HG02973 (cell line): ENCODE data around the gene NEDD4L.

Experiments
- ATAC-seq: cut with Tn5 transposase; IDR thresholded peaks from one replicate; pipeline ENCODE4 v1.9.1; 2021; ENCODE audit warnings: moderate library complexity; ENCODE audit not compliant: unreplicated experiment

NEDD4L gene

DNA sequence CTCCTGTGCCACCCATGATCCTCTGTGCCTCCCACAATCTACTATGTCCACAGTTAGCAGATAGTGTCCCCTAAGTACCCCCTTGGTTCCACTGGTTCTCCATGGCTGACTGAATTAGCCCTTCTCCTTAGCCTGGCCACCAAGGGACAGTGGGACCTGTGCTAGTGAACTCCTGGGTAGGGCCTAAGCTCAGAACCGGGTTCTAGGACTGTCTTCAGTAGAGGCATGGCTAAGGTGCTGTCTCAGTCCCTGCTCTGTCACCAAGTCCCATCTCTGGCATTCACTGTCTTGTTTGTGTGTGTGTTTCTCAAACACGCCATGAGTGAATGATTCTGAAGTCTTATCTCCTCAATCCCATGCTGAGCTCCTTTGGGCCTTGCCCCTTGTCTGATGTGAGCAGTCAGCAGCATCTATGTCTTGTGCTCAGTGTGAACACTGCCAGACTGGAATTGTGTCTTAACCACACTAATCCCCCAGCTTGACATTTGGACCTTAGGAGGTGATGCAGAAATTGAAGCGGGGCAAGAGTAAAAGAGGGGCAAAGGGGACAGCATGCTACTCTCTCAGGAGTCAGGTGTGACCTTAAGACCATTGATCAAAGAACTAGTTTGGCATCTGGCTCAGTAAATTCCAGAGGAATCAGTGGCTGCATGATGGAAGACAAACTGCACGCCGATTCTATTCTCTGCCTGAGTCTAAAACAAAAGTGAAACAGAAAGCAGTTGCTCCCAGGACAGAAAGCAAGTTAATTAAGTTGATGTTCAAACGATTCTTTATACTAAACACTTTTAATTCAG is 394.3 kb downstream of the NEDD4L start:
- ATAC-seq, result no peak

DNA sequence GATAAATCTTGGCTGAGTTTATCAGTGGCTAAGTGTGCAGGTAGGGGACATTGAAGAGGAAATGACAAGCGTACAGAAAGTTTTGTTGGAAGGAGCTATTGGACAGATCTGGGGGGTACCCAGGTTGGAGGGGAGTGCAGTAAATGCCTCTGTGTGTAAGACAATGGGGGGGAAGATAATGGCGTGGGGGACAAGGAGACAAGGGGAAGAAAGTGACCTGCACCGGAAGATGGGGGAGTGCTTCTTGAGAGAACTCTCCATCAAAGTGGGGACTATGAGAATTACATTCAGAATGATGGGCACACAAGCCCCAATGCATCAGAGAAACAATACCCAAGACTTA is 394.9 kb downstream of the NEDD4L start:
- no peak for ATAC-seq

DNA sequence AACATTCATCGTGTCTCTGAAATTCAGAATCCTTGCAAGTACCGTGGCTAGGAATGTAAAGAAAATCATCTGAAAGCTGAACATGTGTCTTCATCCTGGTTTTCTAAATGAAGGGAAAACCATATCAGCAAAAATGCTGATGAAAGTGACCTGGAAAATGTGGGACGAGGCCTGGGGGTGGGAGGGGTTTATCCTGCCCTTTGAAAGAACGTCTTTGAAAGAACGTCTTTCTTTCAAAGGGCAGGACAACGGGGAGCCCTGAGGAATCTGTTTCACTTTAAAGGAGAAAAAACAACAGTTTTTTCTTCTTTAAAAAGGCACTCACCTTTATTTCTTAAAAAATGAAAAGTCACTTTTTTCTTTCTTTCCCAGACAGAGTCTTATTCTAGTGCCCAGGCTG is 399.6 kb downstream of the NEDD4L start:
- ATAC-seq, result no peak

DNA sequence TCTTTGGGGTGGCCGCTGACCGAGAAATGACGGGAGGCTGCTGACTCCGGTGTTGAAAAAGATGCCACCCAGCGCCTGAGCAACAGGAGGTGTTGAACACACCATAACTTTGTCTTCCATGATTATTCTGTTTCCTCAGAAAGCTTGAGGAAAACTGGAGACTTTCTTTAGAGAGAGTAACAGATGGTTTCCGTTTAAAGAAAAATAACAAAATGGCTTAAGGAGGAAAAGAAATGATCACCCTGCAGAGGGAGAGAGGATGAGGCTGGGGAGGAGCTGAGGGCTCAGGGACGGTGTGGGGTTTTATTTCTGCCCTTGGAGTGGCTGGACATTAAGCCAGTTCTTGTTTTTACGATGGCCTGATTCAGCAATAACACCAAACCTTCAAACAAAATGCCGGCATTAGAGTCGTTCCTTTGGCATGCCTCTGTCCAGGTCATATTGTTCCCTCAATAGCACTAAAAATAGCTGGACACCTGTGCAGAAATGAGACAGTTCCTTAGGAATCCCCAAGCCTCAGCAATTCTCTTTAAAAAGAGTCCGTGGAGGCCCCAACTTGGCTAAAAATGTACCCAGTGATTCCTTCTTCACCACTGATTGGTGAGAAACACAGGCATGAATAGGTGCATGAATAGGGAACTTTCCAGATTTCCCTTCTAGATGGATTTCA is 402.5 kb downstream of the NEDD4L start:
- no peak for ATAC-seq

DNA sequence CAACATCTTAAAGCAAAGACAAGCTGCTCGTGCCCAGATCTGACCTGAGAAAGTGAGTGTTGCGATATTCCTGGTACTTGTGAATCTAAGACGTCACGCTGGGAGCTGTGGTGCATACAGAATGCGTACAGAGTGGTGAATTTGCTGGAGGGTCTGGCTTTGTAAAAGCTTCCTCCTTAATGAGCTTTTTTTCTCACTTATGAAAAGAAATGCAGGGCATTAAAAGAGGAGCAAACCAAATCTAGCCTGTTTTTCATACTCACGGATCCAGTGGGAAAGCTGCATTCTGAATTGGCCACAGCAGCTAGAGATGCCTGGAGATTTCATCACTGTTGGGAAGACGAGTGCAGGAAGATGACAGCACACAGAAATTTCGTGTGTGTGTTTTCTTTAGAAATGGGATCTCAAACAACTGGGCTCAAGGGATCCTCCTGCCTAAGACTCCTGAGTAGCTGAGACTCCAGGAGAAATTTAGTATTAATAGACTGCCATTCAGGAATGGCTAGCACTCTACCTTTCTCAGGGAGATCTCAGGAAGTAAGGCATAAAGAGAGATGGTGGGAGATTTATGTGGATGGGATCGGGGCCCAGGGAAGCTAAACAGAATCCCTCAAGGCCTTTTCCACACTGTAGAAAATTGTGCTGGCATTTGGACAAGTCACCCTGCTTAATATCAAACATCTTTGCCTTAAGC is 403.5 kb downstream of the NEDD4L start:
- ATAC-seq, result no peak

DNA sequence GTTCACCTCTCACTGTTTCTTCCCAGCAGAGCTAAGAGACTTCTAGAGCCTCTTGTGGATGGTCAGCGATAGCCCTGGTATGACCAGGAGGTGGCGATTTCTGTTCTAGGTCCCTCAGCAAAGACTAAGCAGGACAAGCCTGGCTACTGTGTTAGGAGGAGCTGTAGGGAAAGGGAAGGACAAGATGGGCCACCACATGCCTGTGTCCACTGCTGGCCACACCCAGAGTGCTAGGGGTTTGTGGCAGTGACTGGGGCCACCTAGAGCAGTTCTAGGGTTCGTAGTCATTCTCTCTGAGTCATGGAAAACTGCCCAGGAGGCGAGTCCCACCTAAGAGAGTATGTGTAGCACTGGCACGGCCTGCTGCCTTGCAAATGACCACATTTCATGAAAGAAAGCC is 405.4 kb downstream of the NEDD4L start:
- ATAC-seq, result no peak
